LoVo (cell line): ENCODE data around the gene CRHR2.

Experiments
- DNase-seq: peaks from one replicate; pipeline ENCODE4 v3.0.0-alpha.2; 2016; ENCODE audit warnings: low spot score

CRHR2 gene

GRCh38 chr7:30679664-30680063 lies 2.6 kb downstream of the CRHR2 start:
- DNase-seq: no peak

- no peak for DNase-seq
Observed at GRCh38 chr7:30678805-30679204, 3.5 kb downstream of the CRHR2 start.

- no peak for DNase-seq
Observed at GRCh38 chr7:30674876-30675275, 7.4 kb downstream of the CRHR2 start.

GRCh38 chr7:30674420-30674819 lies 7.8 kb downstream of the CRHR2 start:
- no peak for DNase-seq

GRCh38 chr7:30671793-30672465 lies 10.3 kb downstream of the CRHR2 start:
- peak; percentile 42 for DNase-seq

- DNase-seq: no peak
Observed at GRCh38 chr7:30668102-30668501, 14.2 kb downstream of the CRHR2 start.

- no peak for DNase-seq
Observed at GRCh38 chr7:30667172-30667571, 15.1 kb downstream of the CRHR2 start.

GRCh38 chr7:30665449-30665848 lies 16.8 kb downstream of the CRHR2 start:
- no peak for DNase-seq

- no peak for DNase-seq
Observed at GRCh38 chr7:30665043-30665442, 17.2 kb downstream of the CRHR2 start.

- DNase-seq: no peak
Observed at GRCh38 chr7:30664184-30664885, 17.9 kb downstream of the CRHR2 start.

- DNase-seq: no peak
Observed at GRCh38 chr7:30663414-30663813, 18.8 kb downstream of the CRHR2 start.

GRCh38 chr7:30662431-30662939 lies 19.8 kb downstream of the CRHR2 start:
- no peak for DNase-seq

GRCh38 chr7:30661926-30662325 lies 20.3 kb downstream of the CRHR2 start:
- DNase-seq: no peak

GRCh38 chr7:30660331-30661255 lies 21.7 kb downstream of the CRHR2 start:
- DNase-seq: no peak

GRCh38 chr7:30659312-30659711 lies 22.9 kb downstream of the CRHR2 start:
- no peak for DNase-seq

GRCh38 chr7:30658479-30659074 lies 23.7 kb downstream of the CRHR2 start:
- no peak for DNase-seq

- DNase-seq: no peak
Observed at GRCh38 chr7:30657131-30657530, 25.1 kb downstream of the CRHR2 start.

GRCh38 chr7:30656006-30656957 lies 26.0 kb downstream of the CRHR2 start:
- no peak for DNase-seq

- no peak for DNase-seq
Observed at GRCh38 chr7:30655096-30655970, 26.9 kb downstream of the CRHR2 start.
